ENCODE data around the gene TAP1. TPM values are rescaled to one million over a fixed set of nuclear protein-coding genes. Genes with fewer than 3 reads are reported as not detected.
A peak's percentile ranks its signal among the peaks of the same experiment; 100 is the strongest.

Gene TAP1
- total RNA-seq, 4 donors from 2014 or later = 24.6 to 41.8 (median 26.5) TPM

GRCh38 chr6:32868257-32868788 lies 14.8 kb upstream of the TAP1 start:
- Histone ChIP-seq H3K4me3 (no peak overlapping the region), H3K27ac (no peak overlapping the region), H3K9me3 (peaks cover 0 to 10% (median 0%) of the 10 kb centered on the region in 3 donors), H3K36me3 (no peaks in the 10 kb centered on the region), H3K4me1 (no peaks in the 10 kb centered on the region), H3K27me3 (peaks cover 17% of the 10 kb centered on the region)
- peak; percentile 55 for ATAC-seq
- 15 to 20% methylated on average over 5 of the region's 5 CpGs for WGBS, 2 donors (ENCODE audit: low coverage in 1 of 2)
- TF ChIP-seq EP300 (IDR thresholded peaks at IDR 0.05) (no peak), CTCF (IDR thresholded peaks at IDR 0.05) (peak; percentile 87 to 98 (median 92))

- TF ChIP-seq POLR2AphosphoS5 (IDR thresholded peaks at IDR 0.05) = no peak
- TF ChIP-seq CTCF (IDR thresholded peaks at IDR 0.05) = no peak
- no peak for TF ChIP-seq POLR2A (IDR thresholded peaks at IDR 0.05)
- TF ChIP-seq EP300 (IDR thresholded peaks at IDR 0.05) = no peak
- Histone ChIP-seq H3K27me3 (peaks cover 11% of the 10 kb centered on the region), H3K4me3 (no peak overlapping the region), H3K9me3 (peaks cover 0 to 10% (median 0%) of the 10 kb centered on the region in 3 donors), H3K36me3 (no peaks in the 10 kb centered on the region), H3K4me1 (no peaks in the 10 kb centered on the region), H3K27ac (no peak overlapping the region)
- WGBS, 2 donors (ENCODE audit: low coverage in 1 of 2) = 43 to 53% methylated on average over 8 of the region's 8 CpGs
- no peak for ATAC-seq
Observed at GRCh38 chr6:32867554-32868256, 14.2 kb upstream of the TAP1 start.

- 50 to 65% methylated on average over 2 to 3 of the region's 3 CpGs for WGBS, 2 donors (ENCODE audit: low coverage in 1 of 2)
- no peak for ATAC-seq
- Histone ChIP-seq H3K27me3 (peaks cover 10% of the 10 kb centered on the region), H3K4me3 (no peak overlapping the region), H3K27ac (no peak overlapping the region), H3K4me1 (no peaks in the 10 kb centered on the region), H3K9me3 (peaks cover 0 to 5% (median 0%) of the 10 kb centered on the region in 3 donors), H3K36me3 (no peaks in the 10 kb centered on the region)
- TF ChIP-seq POLR2AphosphoS5 (IDR thresholded peaks at IDR 0.05) = no peak
- no peak for TF ChIP-seq EP300 (IDR thresholded peaks at IDR 0.05)
Observed at GRCh38 chr6:32867022-32867477, 13.5 kb upstream of the TAP1 start.

GRCh38 chr6:32865724-32866443 lies 12.4 kb upstream of the TAP1 start:
- no peaks in the 10 kb centered on the region for H3K9me3 ChIP-seq
- ATAC-seq = no peak
- H3K4me1 ChIP-seq = no peaks in the 10 kb centered on the region
- 69 to 74% methylated on average over 7 to 10 of the region's 10 CpGs for WGBS, 2 donors (ENCODE audit: low coverage in 1 of 2)
- H3K36me3 ChIP-seq = no peaks in the 10 kb centered on the region
- H3K27me3 ChIP-seq = peaks cover 10% of the 10 kb centered on the region
- TF ChIP-seq EP300 (IDR thresholded peaks at IDR 0.05) (no peak), CTCF (IDR thresholded peaks at IDR 0.05) (no peak), POLR2AphosphoS5 (IDR thresholded peaks at IDR 0.05) (no peak), POLR2A (IDR thresholded peaks at IDR 0.05) (no peak)
- H3K4me3 ChIP-seq = no peak overlapping the region
- H3K27ac ChIP-seq = no peak overlapping the region

- WGBS, 2 donors (ENCODE audit: low coverage in 1 of 2) = 72 to 74% methylated on average over 3 of the region's 3 CpGs
- Histone ChIP-seq H3K27me3 (no peaks in the 10 kb centered on the region), H3K9me3 (no peaks in the 10 kb centered on the region), H3K27ac (no peak overlapping the region), H3K4me3 (no peak overlapping the region), H3K36me3 (peaks cover 0 to 27% of the 10 kb centered on the region in 2 donors), H3K4me1 (no peaks in the 10 kb centered on the region)
- no peak for TF ChIP-seq EP300 (IDR thresholded peaks at IDR 0.05)
- no peak for TF ChIP-seq POLR2A (IDR thresholded peaks at IDR 0.05)
- no peak for TF ChIP-seq POLR2AphosphoS5 (IDR thresholded peaks at IDR 0.05)
- TF ChIP-seq CTCF (IDR thresholded peaks at IDR 0.05) = no peak
- ATAC-seq = no peak
Observed at GRCh38 chr6:32862725-32863124, 9.2 kb upstream of the TAP1 start.
